Measurements from ENCODE around the gene ZNRF1.

ZNRF1 gene

GRCh38 chr16:75062976-75063346 is 64.1 kb downstream of the ZNRF1 start:
- DNase-seq, result no peak

DNA sequence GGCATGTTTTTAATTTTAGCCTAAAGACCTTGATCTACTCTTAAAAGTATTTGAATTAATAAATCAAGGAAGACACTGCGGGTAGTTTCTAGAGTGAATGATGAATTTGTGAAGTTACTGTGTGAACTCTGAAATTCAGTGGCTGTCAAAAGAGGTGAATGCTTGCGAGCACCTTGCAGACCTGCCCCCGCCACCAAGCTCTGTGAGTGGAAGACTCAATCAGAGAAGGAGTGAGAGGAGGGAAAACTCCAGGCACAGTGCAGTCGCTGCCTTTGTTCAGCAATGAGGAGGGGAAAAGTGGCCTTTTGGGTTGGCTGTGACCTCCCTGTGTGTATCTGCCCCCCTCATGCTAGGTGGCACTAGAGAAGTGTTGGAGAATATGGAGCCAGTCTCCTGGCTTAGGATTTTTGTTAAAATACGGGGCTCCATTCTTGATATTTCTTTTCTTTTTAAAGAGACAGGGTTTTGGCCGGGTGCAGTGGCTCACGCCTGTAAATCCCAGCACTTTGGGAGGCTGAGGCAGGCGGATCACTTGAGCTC is 64.8 kb downstream of the ZNRF1 start:
- no peak for DNase-seq

GRCh38 chr16:75064403-75065148 is 65.8 kb downstream of the ZNRF1 start:
- DNase-seq, result peak in 1 of 2 donors; percentile 14

DNA sequence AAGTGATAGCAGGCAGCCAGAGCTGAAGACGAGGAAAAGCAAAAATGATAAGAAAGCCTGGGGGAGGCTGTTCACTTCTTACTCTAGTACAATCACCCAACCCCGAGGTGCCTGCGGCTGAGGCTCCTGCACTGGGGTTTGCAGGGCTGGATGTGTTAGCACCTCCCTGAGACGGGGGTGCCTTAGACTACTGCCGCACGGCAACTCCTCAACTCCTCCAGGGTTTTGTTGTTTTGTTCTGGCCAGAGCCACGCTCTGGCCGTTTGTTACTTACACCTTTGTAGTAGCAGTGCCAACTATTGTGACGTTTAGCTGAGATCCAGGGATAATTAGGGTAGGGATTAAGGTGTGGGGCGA is 66.3 kb downstream of the ZNRF1 start:
- peak in 1 of 2 donors; percentile 16 for DNase-seq

GRCh38 chr16:75065521-75066149 is 66.8 kb downstream of the ZNRF1 start:
- no peak for DNase-seq

GRCh38 chr16:75066861-75067447 is 68.1 kb downstream of the ZNRF1 start:
- no peak for DNase-seq

DNA sequence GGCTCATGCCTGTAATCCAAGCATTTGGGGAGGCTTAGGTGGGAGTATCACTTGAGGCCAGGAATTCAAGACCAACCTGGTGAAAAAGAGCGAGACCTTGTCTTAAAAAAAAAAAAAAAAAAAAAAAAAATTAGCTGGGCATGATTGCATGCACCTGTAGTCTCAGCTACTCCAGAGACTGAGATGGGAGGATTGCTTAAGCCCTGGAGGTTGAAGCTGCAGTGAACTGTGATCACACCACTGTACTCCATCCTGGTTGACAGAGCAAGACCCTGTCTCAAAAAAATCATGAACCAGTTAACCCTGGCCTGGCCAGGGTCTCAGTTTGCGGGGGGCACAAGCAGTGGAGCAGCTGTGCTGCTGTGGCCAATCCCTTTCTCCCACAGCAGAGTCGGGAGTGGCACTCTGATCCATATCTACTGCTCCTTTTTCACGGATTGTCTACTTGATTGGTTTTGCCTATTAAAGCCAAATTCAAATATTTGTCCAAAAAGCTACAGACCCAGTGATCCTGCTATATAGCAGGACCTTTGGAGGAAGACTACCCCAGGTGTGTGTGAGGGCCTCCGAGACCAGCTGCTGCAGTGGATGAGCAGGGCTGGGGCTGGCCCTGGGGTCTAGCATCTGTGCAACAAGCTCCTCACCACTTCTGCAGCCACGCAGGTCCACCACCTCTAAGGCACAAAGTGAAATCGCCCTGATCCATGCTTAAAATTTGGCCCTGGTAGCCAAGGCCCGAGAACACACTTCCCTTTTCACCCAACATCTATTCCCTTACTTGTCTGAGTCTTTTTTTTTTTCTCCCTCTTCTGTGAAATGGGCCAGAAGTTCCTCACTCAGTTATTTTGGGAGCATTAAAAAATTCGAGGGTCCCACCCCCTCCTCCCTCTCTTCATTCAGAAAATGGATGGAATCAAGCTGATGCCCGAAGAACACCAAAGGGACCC is 69.5 kb downstream of the ZNRF1 start:
- no peak for DNase-seq

GRCh38 chr16:75070012-75070841 is 71.4 kb downstream of the ZNRF1 start:
- DNase-seq, result no peak

DNA sequence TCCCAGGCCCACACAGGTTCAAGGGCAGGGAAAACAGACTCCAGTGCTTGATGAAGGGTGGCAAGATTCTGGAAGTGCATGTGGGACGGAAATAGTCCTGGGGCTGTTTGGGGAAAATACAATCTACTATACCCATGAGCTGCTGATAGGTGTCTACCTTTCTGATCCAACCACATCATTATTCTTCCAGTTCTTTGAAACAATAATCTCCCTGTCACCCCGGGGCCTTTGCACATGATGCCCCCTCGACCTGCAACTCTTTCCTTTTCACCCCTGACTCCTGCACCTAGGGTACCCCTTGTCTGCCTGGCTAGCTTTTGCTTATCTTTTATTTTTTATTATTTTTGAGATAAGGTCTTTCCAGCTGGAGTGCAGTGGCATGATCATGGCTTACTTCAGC is 72.8 kb downstream of the ZNRF1 start:
- DNase-seq, result no peak

GRCh38 chr16:75072239-75072947 is 73.6 kb downstream of the ZNRF1 start:
- DNase-seq, result no peak

DNA sequence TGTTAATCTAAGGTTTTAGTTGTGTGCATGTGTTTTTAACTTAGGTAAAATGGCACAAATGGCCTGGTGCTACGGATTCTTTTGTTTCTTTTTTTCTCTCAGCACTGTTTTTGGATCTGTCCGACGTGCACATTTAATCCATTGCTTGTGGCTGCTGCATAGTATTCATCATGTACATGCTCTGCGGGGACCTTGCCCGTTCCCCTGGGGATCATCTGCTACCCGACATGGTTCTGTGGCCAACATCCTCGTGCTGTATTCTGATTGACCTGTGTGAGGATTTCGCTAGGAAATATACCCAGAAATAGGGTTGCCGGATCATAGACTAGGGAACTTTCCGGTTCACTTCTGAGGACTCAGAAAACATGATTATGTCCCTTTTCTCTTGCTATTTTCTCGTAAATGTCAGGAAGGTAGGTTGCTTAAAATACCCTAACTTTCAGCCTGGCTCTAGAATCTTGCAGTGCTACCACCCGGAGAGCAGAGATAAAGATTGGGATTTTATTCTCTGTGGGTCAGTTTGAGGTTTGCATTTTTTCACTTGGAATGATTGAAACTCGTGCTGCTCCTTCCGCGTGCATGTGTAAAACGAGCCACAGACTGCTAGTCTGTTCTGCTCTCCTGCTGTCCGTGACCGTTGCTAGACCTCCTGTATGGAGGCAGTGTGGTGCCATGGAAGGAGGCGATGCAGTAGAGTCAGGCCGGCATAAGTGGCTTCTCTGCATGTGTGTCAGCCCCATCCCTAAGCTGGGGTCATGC is 74.9 kb downstream of the ZNRF1 start:
- DNase-seq, result no peak

GRCh38 chr16:75074304-75074793 is 75.5 kb downstream of the ZNRF1 start:
- DNase-seq, result no peak

DNA sequence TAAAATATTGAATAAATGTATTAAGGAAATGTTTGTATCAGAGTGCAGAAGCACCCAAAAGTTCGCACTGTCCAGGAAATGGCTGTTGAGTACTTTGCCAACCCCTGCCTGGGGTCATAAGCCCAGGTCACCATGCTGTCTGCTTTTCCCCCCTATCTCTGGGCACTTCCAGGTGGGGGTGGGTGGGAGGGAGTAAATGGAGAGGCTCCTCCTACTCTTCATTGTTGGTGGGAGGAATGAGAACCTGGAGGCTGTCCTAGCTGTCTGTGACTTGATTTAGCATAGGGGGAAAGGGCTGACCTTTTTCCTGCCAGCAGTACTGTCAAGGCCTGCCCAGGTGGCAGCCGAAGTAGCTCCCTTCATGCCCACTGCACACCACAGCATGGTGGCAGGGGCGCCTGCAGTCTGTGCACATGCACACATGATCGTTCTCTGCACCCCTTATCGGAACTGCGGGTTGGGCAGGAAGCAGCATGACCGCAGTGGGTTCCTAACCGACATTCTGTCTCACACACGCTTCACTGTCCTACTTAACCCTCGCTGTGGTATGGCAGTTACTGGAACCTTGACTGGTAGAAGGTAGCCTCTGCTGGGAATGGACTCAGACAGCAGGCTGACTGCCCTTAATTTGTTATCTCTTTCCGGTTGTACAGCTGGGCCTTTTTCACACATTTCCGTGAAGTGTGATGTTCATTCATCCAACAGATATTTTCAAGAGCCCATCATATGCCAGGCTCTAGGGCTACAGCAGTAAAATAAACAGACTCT is 76.3 kb downstream of the ZNRF1 start:
- peak; percentile 73 to 75 for DNase-seq

- no peak for DNase-seq
Measured at GRCh38 chr16:75075688-75076268, 77.0 kb downstream of the ZNRF1 start.

GRCh38 chr16:75078886-75079285 is 80.1 kb downstream of the ZNRF1 start:
- no peak for DNase-seq

DNA sequence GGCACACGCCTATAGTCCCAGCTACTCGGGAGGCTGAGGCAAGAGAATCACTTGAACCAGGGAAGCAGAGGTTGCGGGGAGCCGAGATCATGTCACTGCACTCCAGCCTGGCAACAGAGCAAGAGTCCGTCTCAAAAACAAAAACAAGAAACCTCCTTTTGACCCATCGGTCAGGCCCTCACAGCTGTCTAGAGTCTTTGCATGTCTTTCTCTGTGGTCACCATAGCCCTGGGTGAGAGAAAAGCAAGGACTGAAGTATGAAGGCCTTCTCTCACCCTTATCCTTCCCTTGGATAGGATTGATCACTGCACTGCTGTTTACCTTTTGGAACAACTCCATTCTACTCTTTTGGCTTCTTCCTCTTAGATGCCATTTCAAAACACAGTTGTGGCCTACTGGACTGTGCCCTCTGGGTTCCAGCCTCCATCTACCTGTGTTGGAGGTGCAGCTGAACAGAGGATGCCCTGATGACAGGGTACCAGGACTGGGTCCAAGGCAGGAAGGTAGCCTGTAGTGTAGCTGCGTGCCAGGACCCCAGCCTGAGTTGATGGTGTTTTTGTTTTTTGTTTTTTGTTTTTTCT is 80.6 kb downstream of the ZNRF1 start:
- no peak for DNase-seq

- DNase-seq, result no peak
Measured at GRCh38 chr16:75080205-75081029, 81.6 kb downstream of the ZNRF1 start.
